Loucy (cell line): Measurements from ENCODE around the gene GRM7.

Experiments
- CTCF ChIP-seq: fragments of 200-600 bp; sonication (generic); conservative IDR thresholded peaks from 2 replicates; pipeline ENCODE4 v1.5.1; 2014; ENCODE audit warnings: mild to moderate bottlenecking, antibody characterized with exemption, low read length
- EZH2phosphoT487 ChIP-seq: fragments of 200-600 bp; IDR thresholded peaks from 2 replicates; pipeline ENCODE4 v1.6.1; 2018; ENCODE audit warnings: antibody characterized with exemption, mild to moderate bottlenecking, moderate library complexity, borderline replicate concordance

- TF ChIP-seq CTCF (no peak), EZH2phosphoT487 (no peak)
Measured at GRCh38 chr3:7393944-7394605, 533.2 kb downstream of the GRM7 start.
